GM21737 (cell line): Measurements from ENCODE around the gene VDAC2.
A peak's percentile ranks its signal among the peaks of the same experiment; 100 is the strongest.

ENCODE experiments used
- ATAC-seq: cut with Tn5 transposase; IDR thresholded peaks from one replicate; pipeline ENCODE4 v1.9.1; 2021; ENCODE audit warnings: mild to moderate bottlenecking, moderate library complexity; ENCODE audit not compliant: unreplicated experiment

VDAC2 gene

DNA sequence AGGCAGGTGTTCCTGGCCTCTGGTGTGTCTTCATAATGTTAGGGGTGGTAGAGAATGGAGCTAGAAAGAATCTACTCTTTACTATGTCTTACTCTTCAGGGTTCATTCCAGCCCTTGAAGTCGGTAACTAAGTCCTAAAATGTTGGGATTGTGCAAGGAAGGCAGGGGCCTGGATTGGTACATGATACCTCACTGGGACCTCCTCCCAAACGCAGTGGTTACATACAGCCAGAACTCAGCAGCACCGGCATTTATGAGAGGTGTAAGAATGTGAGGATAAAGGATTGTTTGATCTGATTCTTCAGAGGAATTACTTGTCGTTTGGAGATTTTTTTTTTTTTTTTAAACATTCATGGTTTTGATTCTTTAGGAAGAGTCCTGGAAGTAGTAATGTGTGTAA lies 18.2 kb downstream of the VDAC2 start:
- ATAC-seq = no peak

DNA sequence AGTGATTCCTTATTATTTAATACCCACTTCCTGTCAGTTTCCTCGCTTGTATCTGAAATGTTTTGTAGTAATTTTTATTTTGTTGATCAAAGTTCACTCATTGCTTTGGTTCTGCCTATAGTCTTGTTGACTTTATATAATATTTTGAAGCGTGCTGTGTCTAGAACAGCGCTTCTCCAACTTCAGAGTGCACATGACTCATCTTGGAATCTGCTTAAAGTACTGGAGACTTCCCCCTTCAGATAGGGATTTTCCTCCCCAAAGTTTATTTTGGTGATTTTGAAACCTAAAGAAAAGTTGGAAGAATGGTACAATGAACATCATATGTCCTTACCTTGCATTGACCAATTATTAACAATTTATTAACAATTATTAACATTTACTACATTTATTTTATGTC lies 19.4 kb downstream of the VDAC2 start:
- ATAC-seq = no peak

DNA sequence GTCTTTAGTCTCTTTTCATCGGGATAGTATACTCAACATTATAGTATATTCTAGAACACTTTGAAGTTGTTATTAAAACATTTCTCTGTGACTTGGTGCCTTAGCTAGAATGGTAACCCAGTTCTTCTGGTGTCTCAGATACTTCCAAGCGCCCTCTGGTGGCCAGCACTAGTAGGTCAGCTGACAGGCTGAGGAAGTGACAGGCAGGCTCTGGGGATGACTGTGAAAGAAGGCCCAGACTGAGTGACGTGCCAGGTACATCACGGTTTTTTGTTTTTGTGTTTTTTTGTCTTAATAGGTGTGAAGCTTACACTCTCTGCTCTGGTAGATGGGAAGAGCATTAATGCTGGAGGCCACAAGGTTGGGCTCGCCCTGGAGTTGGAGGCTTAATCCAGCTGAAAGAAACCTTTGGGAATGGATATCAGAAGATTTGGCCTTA lies 20.0 kb downstream of the VDAC2 start:
- peak; percentile 31 for ATAC-seq

DNA sequence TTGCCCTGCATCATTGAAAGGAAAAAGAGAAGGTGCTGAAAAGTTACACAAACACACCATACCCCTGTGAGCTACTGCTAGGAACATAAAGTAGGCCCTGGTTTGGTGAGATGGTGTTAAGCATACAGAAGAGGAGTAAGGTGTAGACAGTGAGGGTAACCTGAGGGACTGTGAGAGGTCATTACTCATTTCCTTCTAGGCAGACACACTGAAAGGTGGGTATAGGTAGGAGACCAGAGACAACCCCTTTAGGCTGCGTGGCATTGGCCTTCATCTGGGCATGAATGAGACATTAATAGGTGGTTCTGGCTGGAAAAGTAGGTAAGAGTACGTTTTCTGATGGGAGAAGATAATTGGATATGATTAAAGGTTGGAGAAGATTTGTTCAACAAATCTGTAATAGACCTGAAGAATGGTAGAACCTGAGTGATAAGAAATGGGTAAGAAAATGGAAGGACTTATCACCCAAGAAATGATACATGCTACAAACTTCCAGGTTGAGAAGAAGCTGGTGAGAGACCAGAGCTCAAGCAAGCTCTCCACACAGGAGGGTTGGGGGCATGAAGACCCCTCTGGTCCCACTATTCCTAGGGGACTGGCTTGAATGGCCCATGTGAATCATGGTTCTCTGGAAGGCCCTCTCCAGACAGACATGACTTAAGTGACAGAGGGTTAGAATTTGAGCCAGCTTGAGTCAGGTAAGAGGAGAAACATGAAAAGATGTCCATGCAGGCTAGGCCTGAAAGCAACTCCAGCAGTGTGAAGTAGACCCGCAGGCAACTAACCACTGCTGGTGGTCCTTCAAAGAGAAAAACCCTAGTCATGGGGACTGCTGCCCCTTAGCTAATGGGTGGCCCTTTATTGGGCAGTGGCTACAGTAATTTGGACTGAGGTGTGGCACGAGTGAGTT lies 21.3 kb downstream of the VDAC2 start:
- no peak for ATAC-seq

DNA sequence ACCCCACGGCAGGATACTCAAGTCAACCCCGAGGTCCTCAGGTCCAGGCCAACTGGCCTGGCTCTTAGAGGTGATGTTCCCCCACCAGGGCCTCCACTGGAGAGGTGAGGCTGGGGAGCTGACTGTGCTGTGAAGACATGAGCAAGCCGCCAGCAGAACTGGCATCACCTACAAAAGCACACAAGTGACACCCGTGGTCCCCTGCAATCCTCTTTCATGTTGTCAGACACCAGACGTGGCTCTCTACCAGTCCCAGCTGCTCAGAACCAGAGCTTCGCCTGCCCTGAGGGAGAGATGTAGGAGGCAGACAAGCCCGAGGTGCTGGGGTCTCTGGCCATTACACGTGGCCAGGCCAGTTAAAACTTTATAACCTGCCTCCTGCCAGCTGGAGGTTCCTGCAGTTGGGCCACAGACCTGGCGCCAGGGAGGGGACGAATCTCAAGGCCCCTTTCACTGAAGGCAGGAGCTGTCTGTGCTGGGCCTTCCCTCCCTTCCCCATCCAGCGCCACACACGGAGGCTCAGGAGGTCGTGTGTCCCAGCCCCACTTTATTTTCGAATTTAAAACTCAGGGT lies 22.9 kb downstream of the VDAC2 start:
- no peak for ATAC-seq

DNA sequence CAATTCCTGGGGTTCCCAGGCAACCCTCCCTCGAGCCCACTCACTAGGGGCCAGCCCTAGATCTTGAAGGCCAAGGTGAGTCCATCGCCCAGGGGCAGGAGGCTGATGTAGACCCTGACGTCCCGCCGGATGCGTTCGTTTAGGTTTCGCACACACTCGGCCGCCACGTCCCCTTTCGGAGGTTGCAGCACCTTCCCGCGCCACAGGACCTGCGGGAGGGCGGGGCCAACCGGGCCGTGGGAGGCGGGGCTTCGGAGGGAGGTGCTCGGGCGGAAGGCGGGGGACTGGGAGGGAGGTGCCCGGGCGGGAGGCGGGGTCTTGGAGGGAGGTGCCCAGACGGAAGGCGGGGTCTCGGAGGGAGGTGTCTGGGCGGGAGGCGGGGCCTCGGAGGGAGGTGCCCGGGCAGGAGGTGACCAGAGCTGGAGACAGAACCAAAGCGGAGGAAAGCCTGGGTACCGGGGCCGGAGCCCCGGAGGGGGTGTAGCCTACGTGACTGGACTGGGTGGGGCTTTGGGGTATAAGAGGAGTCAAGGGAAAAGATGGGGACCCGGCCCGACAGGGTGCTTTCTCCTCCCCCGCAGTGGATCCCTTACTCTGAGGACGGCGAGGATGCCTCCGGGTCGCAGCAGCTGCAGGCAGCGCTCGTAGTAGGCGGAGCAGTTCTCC lies 23.6 kb downstream of the VDAC2 start:
- peak; percentile 51 for ATAC-seq

DNA sequence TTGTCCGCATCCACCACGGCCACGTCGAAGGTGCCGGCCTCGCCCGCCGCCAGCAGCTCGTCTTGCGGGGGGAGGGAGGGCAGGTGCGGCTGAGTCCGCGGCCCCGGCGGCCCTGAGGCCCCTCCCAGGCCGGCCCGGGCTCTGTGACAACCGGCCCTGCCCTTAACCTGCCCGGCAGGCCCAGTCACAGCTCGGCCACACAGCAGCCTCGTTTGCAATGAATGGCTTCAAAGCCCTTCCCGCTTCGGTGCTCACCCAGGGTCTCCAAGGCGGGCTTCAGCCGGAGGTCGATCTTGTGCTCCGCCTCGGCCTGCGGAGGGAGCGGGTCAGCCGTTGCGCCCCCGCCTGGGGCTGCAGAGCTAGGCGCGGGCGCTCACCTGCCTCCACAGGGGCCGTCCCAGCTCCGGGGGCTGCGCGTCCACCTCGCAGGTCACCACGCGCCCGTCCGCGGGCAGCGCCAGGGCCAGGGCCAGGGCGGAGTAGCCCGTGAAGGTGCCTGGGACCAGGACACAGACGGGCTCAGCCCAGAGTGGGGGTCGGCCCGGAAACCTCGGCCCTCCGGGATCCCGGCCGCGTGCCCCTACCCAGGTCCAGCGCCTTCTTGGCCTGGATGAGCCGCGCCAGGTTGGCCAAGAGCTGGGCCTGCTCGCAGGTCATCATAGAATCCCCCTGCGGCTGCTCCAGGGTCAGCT lies 24.2 kb downstream of the VDAC2 start:
- ATAC-seq = peak; percentile 9

DNA sequence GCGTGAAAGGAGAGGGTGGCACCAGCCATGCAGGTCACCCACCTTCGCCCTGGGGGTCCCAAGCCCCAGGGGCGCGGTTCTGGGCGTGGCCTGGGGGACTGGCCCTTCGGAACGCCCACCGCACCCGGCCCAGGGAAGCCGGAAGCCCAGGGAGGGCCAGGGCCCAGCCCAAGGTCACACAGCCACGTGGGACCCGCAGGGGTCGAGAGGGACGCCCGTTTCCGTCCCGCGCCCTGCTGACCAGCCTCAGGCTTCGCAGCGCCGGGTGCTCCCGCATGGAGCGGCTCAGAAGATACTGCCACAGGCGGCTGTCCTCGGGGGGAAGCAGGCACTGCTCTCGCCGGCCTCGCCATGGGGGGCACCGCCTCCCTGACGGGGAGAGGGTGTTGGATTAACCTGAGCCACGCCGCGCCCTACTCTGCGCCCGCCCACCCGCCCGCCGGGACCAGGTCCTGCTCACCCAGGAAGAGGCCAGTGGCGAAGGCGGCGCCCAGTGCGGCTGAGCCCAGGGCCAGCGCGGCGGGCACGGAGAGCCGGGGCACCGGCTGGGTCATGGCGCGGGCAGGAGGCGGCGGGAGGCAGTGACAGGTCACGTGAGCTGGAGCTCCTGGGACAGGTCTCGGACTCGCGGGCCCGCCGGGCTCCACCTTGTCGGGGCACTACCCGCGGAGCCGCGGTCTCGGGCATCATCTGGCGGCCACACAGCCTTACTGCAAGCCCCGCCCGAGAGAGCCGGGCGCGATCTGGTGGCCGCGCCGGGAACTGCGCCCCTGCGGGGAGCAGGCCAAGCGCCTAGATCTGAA lies 25.0 kb downstream of the VDAC2 start, which contains the start of gene COMTD1:
TSS of gene COMTD1 (minus strand) at position 583 of the 803 bp plus-strand sequence. CDS start at position 554, 29 bp downstream.
- ATAC-seq = peak; percentile 62

DNA sequence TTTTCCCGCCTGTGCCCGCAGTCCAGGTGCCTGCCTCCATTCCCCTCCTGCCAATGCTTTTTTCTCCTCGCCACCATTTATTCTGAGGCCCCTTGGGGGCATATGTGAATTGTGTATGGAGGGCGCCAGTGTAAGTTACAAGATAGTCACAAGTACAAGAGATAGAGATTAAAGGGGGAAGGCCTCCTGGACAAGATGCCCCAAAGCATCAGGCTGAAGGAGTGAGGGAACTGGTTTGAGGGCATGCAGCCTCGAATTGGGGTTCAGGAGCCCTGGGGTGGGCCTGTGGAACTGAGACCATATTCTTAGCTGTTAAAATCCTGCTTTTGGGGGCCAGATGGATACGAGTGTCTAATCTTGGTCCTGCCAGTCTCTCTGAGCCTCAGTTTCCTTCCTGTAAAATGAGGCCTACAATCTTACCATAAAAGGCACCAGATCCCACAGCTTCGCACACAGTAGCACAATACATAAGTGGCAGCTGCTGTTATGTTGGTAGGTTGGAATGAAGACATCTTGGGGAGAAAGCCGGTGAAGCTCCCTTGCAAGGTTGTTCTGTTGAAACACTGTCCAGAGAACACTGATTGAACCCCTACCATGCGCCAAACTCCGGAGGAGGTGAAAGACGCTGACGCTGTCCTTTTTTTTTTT lies 25.7 kb downstream of the VDAC2 start:
- no peak for ATAC-seq

DNA sequence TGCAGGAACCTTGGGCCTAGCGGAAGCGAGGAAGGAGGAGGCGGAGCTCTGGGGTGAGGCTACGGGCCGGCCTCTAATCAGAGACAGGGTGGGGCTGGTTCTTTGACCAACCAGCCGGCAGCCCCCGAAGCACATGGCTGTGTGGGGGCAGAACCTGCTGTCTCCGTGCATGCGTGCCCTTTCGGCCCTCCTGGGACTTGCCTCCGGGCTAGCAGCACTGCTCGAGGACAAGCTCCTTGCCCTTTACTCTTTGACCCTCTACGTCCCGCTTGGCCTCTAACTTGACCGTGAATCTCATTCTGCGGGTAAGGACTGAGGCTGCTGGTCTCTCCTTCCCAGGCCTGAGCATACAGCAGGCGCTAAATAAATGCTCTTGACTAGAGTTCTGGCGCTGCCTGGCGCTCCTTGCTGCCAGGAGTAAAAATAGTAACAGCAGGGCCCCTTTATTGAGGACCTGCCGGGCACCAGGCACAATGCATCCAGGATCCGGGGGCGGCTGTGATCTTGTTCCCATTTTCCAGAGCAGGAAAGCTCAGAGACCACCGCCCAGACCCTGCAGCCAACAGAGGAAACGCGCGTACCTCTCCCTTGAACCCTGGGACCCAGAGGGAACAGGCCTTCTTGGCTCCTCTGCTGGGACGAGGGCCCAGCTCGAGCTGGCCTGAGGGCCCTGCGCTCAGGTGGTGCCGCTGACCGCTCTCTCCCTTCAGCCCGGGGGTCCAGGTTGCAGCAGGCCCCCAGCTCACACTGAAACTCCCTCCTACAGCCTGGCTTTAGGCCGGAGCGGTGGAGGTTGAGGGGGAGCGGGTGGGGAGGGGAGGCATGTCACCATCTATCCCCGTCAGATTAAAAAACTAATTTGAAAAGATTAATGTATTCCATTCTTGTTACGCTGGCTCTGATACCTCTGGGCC lies 27.8 kb downstream of the VDAC2 start:
- no peak for ATAC-seq

DNA sequence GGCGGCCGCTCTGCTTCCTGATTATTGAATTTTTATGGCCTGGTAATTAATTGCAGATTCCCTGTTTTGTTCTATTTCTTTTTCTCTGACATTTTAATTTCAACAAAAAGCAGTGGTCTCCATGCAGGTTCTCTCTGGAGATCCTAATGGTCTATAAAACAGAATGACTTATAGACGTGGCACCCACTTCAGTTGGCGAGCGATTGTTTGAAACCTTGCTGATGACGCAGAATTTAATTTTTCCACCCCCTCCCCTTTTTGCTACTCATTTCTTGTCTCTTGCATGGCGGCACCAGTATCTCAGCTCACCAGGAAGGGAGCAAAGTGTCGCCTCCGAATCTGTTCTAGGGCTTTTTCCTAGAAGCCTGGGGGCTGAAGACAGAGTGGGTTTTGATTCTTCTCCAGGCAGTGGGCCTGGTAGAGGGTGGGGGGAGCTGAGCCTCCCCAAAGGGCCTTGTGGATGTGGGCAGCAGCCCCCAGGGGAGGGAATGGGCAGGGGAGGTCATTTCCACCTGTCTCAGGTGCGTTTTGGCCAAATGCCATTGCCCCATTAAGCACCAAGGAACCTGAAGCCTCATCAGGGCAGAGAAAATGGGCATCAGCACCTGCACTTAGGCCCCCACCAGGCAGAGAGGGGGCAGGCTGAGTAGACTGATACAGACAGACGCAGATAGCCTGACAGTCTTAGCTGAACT lies 28.6 kb downstream of the VDAC2 start:
- ATAC-seq = no peak

DNA sequence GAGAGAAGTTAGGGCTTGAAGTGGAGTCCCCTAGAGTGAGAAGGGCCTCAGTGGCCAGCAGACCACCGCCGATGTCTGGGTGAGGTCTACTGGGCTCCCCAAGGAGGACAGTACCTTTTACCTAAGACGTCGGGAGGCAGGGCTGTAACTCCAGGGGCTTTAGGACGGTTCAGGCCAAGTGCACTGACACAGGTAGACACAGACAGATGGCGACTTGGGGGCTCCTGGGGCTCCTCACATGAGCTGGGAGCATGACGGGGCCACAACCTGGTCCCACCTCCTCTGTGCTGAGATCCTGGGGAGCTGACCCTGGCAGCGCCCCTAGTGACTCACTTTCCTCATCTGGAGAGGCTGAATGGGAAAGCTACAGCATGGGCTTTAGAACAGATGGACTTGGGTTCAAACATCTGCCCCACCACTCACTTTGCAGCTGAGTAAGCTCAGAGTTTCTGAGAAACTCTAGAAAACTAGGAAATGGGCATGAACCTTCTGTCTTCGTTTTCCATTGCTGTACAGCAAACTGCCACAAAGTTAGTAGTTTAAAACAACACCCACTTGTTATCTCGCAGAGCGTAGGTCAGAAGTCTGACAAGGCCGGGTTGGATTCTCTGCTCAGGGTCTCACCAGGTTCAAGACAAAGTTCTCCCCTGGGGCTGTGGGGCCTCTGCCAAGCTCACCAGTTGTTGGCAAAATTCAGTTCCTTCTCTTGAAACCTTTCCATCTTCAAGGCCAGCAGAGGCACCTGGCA lies 29.9 kb downstream of the VDAC2 start:
- no peak for ATAC-seq

DNA sequence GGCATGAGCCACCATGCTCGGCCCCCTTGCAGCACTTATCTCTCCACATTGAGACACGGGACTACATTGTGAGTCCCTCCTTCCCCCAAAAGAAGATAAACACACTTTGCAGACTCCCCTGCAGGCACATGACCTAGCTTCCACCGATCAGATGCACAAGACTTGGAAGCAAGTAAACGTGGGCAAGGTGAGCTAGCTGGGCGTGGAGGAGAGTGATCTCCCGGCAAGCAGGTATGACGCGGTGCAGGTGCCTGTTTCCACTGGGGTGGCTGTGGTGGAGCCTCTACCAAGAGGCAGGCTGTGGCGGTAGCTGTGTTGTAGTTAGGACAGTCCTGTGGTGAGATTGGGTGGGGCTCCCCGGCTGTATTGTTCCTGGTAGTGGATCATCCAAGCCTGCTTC lies 32.8 kb downstream of the VDAC2 start:
- ATAC-seq = no peak

DNA sequence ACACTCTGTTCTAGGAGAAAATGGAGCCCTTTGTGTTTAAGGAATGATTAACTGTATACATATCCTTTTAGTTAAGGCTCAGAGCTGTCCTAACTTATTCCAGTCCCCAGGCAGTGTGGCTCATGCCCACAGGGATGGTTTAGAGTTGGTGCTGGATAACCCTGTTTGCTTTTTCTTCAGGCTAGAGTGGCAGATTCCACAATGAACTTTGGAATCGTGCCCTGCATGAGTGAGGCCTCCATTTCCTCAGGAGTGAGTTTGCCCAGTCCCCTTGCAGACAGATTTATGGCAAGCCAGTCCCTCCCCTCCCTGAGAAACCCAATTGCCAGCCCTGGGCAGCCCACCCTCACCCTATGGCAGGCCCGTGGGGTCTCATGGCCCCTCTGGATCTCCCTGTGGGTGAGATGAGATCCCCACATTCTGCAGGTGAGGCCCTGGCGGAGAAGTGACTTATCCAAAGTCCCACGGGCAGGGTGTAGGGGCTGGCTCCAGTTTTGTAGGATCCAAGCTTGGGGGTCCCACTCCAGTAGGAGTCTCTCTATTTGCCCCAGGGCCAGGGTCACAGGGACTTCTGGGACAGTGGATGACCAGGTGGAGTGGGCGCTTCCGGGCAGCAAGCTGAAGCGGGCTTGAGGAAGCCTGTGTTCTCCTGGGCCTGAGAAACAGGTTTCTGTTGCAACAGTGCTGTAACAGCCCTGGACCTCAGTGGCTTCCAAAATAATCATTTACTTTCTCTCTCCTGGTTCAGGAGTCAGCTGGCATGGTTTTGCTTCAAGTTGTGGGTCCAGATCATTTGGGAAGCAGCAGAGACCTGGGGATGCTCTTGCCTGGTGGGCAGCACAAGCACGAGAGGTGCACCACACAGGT lies 34.1 kb downstream of the VDAC2 start:
- no peak for ATAC-seq

DNA sequence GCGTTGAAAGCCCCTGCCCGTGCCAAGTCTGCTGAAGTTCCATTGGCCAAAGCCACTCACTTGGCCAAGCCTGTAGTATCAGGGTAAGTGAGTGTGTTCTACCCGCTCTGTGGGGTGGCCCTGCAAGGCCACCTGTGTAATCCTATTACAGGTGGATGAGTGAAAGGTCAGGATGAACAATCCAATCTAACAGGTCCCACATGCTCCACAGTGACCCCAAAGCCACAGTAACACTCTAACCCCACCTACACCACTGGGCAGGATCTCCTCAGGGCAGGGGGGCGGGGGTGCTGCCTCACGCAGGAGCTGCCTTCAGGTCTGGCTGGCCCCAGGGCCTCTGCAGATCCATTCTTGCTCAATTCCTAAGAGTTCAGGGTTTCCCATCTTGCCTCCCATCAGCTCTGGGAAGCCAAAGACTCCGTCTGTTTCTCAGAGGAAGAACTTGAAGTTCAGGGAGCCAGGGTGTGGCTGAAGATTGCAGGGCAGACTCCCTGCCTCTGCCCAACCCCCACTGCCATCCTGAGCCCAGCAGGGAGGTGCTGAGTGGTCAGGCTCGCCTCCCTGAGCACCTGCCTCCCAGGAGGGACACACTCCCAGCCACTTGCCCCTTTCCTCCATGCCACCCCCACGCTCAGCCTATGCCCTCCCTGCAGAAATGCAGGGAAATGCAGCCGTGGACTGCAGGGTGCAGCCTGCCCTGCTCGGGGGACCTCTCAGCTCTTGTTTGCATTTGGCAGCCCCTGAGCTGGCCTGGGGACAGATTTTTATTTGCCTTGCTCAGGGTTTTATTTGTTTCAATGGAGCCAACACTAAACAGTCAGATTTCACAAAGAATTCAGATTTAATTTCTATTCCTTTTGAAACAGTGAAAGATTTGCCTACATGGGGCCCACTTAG lies 35.0 kb downstream of the VDAC2 start:
- no peak for ATAC-seq

DNA sequence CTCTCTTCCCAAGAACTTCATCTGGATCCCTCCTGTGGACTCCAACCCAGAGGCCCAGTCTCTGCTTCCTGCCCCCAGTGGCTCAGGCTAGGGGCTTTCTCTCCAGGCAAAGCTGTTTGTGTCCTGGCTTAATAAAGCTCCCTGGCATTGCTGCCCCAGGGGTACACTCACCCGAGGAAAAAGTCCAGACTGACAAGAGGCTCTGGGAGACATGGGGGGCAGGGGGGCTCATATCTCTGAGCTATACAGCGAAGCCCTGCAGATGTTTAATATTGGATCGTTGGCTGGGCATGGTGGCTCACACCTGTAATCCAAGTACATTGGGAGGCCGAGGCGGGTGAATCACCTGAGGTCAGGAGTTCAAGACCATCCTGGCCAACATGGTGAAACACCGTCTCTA lies 35.9 kb downstream of the VDAC2 start:
- no peak for ATAC-seq
